ENCODE measurements around the gene CPXM2.
A peak's percentile ranks its signal among the peaks of the same experiment; 100 is the strongest.

The CPXM2 gene

GRCh38 chr10:123847686-123848432 is 43.7 kb downstream of the CPXM2 start:
- no peak for DNase-seq (ENCODE audit: low spot score)

- no peak for DNase-seq (ENCODE audit: low spot score)
These were observed 47.8 kb downstream of the CPXM2 start for GRCh38 chr10:123843835-123844234.

GRCh38 chr10:123842692-123843385 is 48.8 kb downstream of the CPXM2 start:
- DNase-seq (ENCODE audit: low spot score) = no peak

GRCh38 chr10:123841560-123841959 is 50.0 kb downstream of the CPXM2 start:
- DNase-seq (ENCODE audit: low spot score) = no peak

- DNase-seq (ENCODE audit: low spot score) = no peak
These were observed 50.5 kb downstream of the CPXM2 start for GRCh38 chr10:123841115-123841514.

- DNase-seq (ENCODE audit: low spot score) = no peak
These were observed 50.9 kb downstream of the CPXM2 start for GRCh38 chr10:123840714-123841113.

- no peak for DNase-seq (ENCODE audit: low spot score)
These were observed 52.9 kb downstream of the CPXM2 start for GRCh38 chr10:123838596-123839310.

GRCh38 chr10:123837756-123838155 is 53.9 kb downstream of the CPXM2 start:
- no peak for DNase-seq (ENCODE audit: low spot score)

- DNase-seq (ENCODE audit: low spot score) = no peak
These were observed 55.0 kb downstream of the CPXM2 start for GRCh38 chr10:123836418-123837145.

GRCh38 chr10:123835575-123835974 is 56.0 kb downstream of the CPXM2 start:
- no peak for DNase-seq (ENCODE audit: low spot score)

GRCh38 chr10:123833170-123833850 is 58.3 kb downstream of the CPXM2 start:
- no peak for DNase-seq (ENCODE audit: low spot score)

- DNase-seq (ENCODE audit: low spot score) = no peak
These were observed 60.3 kb downstream of the CPXM2 start for GRCh38 chr10:123831259-123831658.

- no peak for DNase-seq (ENCODE audit: low spot score)
These were observed 70.5 kb downstream of the CPXM2 start for GRCh38 chr10:123821136-123821535.

- no peak for DNase-seq (ENCODE audit: low spot score)
These were observed 82.0 kb downstream of the CPXM2 start for GRCh38 chr10:123809632-123810031.

GRCh38 chr10:123808906-123809305 is 82.7 kb downstream of the CPXM2 start:
- DNase-seq (ENCODE audit: low spot score) = peak; percentile 3

- DNase-seq (ENCODE audit: low spot score) = no peak
These were observed 83.3 kb downstream of the CPXM2 start for GRCh38 chr10:123808286-123808685.

- DNase-seq (ENCODE audit: low spot score) = no peak
These were observed 84.1 kb downstream of the CPXM2 start for GRCh38 chr10:123807444-123808035.

GRCh38 chr10:123804716-123805115 is 86.9 kb downstream of the CPXM2 start:
- no peak for DNase-seq (ENCODE audit: low spot score)

GRCh38 chr10:123800821-123801220 is 90.8 kb downstream of the CPXM2 start:
- DNase-seq (ENCODE audit: low spot score) = no peak

GRCh38 chr10:123800289-123800688 is 91.3 kb downstream of the CPXM2 start:
- no peak for DNase-seq (ENCODE audit: low spot score)

GRCh38 chr10:123798856-123799255 is 92.8 kb downstream of the CPXM2 start:
- DNase-seq (ENCODE audit: low spot score) = no peak
